Right lobe of liver (tissue), 4 donors: ENCODE results near the gene C2orf81.

ENCODE experiments used
- CTCF ChIP-seq, 4 donors: fragments of 200-600 bp in 3 of 4; fragments of 450-650 bp in 1 of 4; IDR thresholded peaks; one replicate each; pipeline versions ENCODE4 v1.5.1 to v1.8.0; 2016 to 2022; ENCODE audit warnings: antibody characterized with exemption in 4 of 4, mild to moderate bottlenecking in 2 of 4
- POLR2A ChIP-seq: fragments of 450-650 bp; IDR thresholded peaks from one replicate; pipeline ENCODE4 v1.6.1; 2017; ENCODE audit warnings: antibody characterized with exemption, mild to moderate bottlenecking
- donor health status: DM: no; HTN: no; CAD: no.
- donor health status: DM: no; HTN: no; CAD: no.
- donor health status: DM: no; HTN: yes; CAD: no.

- no peak for TF ChIP-seq CTCF (IDR thresholded peaks at IDR 0.05)
- TF ChIP-seq POLR2A = no peak
These were observed 23.3 kb upstream of the C2orf81 start for GRCh38 chr2:74444498-74445318.
